Measurements from ENCODE around the gene SLC51B.

DNA sequence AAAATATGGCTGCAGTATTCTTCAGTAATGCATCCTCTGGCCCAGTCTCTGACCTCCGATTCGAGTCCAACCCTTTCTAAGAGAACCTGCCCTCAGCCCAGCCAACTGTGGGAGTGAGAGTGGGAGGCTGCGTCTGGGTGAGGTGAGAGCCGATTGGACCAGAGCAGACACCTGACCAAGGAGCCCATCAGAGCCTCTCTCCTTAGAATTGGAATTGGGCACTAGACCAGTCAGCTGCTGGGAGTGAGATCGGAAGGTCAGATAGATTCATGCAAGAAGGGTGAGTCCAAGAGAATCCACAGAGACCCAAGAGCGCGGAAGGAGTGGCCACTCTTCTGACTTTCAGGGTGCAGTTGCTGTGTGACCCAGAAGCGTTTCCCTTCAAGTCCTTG, 12.4 kb downstream of the SLC51B start:
- no peak for TF ChIP-seq CTCF (conservative IDR thresholded peaks at IDR 0.05; ENCODE audit: low read length)
- no peak for TF ChIP-seq EZH2phosphoT487 (IDR thresholded peaks at IDR 0.05; ENCODE audit: borderline replicate concordance)
